HEK293T (cell line): ENCODE measurements around the gene RRBP1.

Experiments used
- CTCF ChIA-PET: fragments of 350-600 bp; formaldehyde crosslinking; extraction: SDS; loops from one replicate; lab custom pipeline; 2021; ENCODE audit warnings: antibody characterized with exemption, inconsistent platforms; lab: Yijun Ruan, JAX
- POLR2A ChIA-PET: fragments of 350-600 bp; formaldehyde crosslinking; extraction: SDS; loops from one replicate; lab custom pipeline; 2020; ENCODE audit warnings: antibody characterized with exemption, inconsistent platforms; lab: Yijun Ruan, JAX
- DNase-seq: peaks from one replicate; pipeline ENCODE4 v3.0.0; 2012; ENCODE audit warnings: mixed read lengths; ENCODE audit errors: extremely low spot score
- ARNT ChIP-seq: fragments of 450-650 bp; IDR thresholded peaks from 2 replicates; pipeline ENCODE4 v1.6.1; 2017; ENCODE audit warnings: mild to moderate bottlenecking
- BHLHE40 ChIP-seq: fragments of 450-650 bp; IDR thresholded peaks from 2 replicates; pipeline ENCODE4 v1.6.1; 2016; ENCODE audit warnings: mild to moderate bottlenecking, moderate library complexity, borderline replicate concordance
- CTBP1 ChIP-seq: fragments of 450-650 bp; IDR thresholded peaks from 2 replicates; pipeline ENCODE4 v1.6.1; 2016; ENCODE audit warnings: borderline replicate concordance
- ELF4 ChIP-seq: fragments of 450-650 bp; IDR thresholded peaks from 2 replicates; pipeline ENCODE4 v1.6.1; 2017; ENCODE audit warnings: antibody characterized with exemption
- FOXA1 ChIP-seq: fragments of 450-650 bp; IDR thresholded peaks from 2 replicates; pipeline ENCODE4 v1.6.1; 2016; ENCODE audit warnings: mild to moderate bottlenecking
- FOXK2 ChIP-seq: fragments of 450-650 bp; IDR thresholded peaks from 2 replicates; pipeline ENCODE4 v1.6.1; 2016; ENCODE audit warnings: mild to moderate bottlenecking
- FOXM1 ChIP-seq: fragments of 450-650 bp; IDR thresholded peaks from 2 replicates; pipeline ENCODE4 v1.6.1; 2017; ENCODE audit warnings: mild to moderate bottlenecking, borderline replicate concordance
- HDGF ChIP-seq: fragments of 450-650 bp; IDR thresholded peaks from 2 replicates; pipeline ENCODE4 v1.6.1; 2017; ENCODE audit warnings: antibody characterized with exemption, borderline replicate concordance
- L3MBTL2 ChIP-seq: fragments of 450-650 bp; conservative IDR thresholded peaks from 2 replicates; pipeline ENCODE4 v1.6.1; 2016; ENCODE audit warnings: mild to moderate bottlenecking
- LEF1 ChIP-seq: fragments of 450-650 bp; IDR thresholded peaks from 2 replicates; pipeline ENCODE4 v1.6.1; 2017; ENCODE audit warnings: mild to moderate bottlenecking, borderline replicate concordance
- NFRKB ChIP-seq: fragments of 450-650 bp; IDR thresholded peaks from 2 replicates; pipeline ENCODE4 v1.6.1; 2016; ENCODE audit warnings: mild to moderate bottlenecking, moderate library complexity
- PKNOX1 ChIP-seq: fragments of 450-650 bp; IDR thresholded peaks from 2 replicates; pipeline ENCODE4 v1.6.1; 2016
- SP1 ChIP-seq: fragments of 450-650 bp; IDR thresholded peaks from 2 replicates; pipeline ENCODE4 v1.6.1; 2017
- SUZ12 ChIP-seq: fragments of 450-650 bp; IDR thresholded peaks from 2 replicates; pipeline ENCODE4 v1.6.1; 2016; ENCODE audit warnings: mild to moderate bottlenecking
- TARDBP ChIP-seq: fragments of 450-650 bp; IDR thresholded peaks from 2 replicates; pipeline ENCODE4 v1.6.1; 2016
- ZNF384 ChIP-seq: fragments of 450-650 bp; IDR thresholded peaks from 2 replicates; pipeline ENCODE4 v1.6.1; 2016

The RRBP1 gene

GRCh38 chr20:17629025-17629424, 53.0 kb downstream of the RRBP1 start:
- ChIA-PET POLR2A (no interaction called here), CTCF (no interaction called here)
- DNase-seq: no peak
- TF ChIP-seq FOXA1 (no peak), LEF1 (no peak), HDGF (no peak), NFRKB (no peak), CTBP1 (no peak), ELF4 (no peak), TARDBP (no peak), ARNT (no peak), ZNF384 (no peak), PKNOX1 (no peak), FOXM1 (no peak), FOXK2 (no peak), BHLHE40 (no peak), L3MBTL2 (no peak), SUZ12 (no peak), SP1 (no peak)

GRCh38 chr20:17628101-17628841, 53.8 kb downstream of the RRBP1 start:
- no peak for DNase-seq
- TF ChIP-seq LEF1: no peak
- no peak for TF ChIP-seq HDGF
- no peak for TF ChIP-seq ARNT
- no peak for TF ChIP-seq TARDBP
- TF ChIP-seq PKNOX1: no peak
- no peak for TF ChIP-seq FOXK2
- no peak for TF ChIP-seq BHLHE40
- TF ChIP-seq CTBP1: no peak
- no peak for TF ChIP-seq SUZ12
- ChIA-PET POLR2A (no interaction called here), CTCF (no interaction called here)

GRCh38 chr20:17627101-17627955, 54.7 kb downstream of the RRBP1 start:
- POLR2A ChIA-PET: no interaction called here
- no peak for TF ChIP-seq BHLHE40
- TF ChIP-seq FOXM1: no peak
- TF ChIP-seq ZNF384: no peak
- no peak for TF ChIP-seq NFRKB
- TF ChIP-seq SP1: no peak
- TF ChIP-seq LEF1: no peak
- TF ChIP-seq TARDBP: no peak
- no peak for TF ChIP-seq ELF4
- no peak for TF ChIP-seq FOXA1
- no peak for TF ChIP-seq ARNT
- no peak for TF ChIP-seq SUZ12
- TF ChIP-seq PKNOX1: no peak
- TF ChIP-seq FOXK2: no peak
- TF ChIP-seq HDGF: no peak
- TF ChIP-seq CTBP1: no peak
- no peak for TF ChIP-seq L3MBTL2
- CTCF ChIA-PET: no interaction called here
- DNase-seq: no peak

- CTCF ChIA-PET: no interaction called here
- DNase-seq: no peak
- TF ChIP-seq ARNT (no peak), TARDBP (no peak), ZNF384 (no peak), CTBP1 (no peak), HDGF (no peak), LEF1 (no peak), BHLHE40 (no peak), FOXK2 (no peak), SP1 (no peak)
- POLR2A ChIA-PET: no interaction called here
These were observed 55.6 kb downstream of the RRBP1 start for GRCh38 chr20:17626217-17627007.

GRCh38 chr20:17625246-17626051, 56.6 kb downstream of the RRBP1 start:
- ChIA-PET POLR2A (interaction anchor here (1.1 kb wide), 1 partner anchor 57 kb away, joined by 3 read pairs; the partner anchor contains the start of gene RRBP1), CTCF (no interaction called here)

More at GRCh38 chr20:17625246-17626051, 56.6 kb downstream of the RRBP1 start:
- no peak for DNase-seq
- no peak for TF ChIP-seq HDGF
- no peak for TF ChIP-seq LEF1
- no peak for TF ChIP-seq SUZ12
- TF ChIP-seq ZNF384: no peak
- no peak for TF ChIP-seq FOXK2
- no peak for TF ChIP-seq FOXM1
- TF ChIP-seq PKNOX1: no peak
- no peak for TF ChIP-seq TARDBP
- TF ChIP-seq CTBP1: no peak
- TF ChIP-seq ELF4: no peak
- TF ChIP-seq ARNT: no peak
- TF ChIP-seq BHLHE40: no peak
- no peak for TF ChIP-seq SP1
